Ramos (cell line): ENCODE data around the gene COP1.
"Not testable (repeated sequence)": the region's sequence is repeated elsewhere in the genome, so short reads cannot be mapped to it uniquely, and the experiment has no call there.

Experiments
- in situ Hi-C: fragments of 300-500 bp; cut with MboI; formaldehyde crosslinking; loops from one replicate; pipeline ENCODE4 v1.14.3; 2022; ENCODE audit warnings: low sequenced_read_pairs; ENCODE audit not compliant: unreplicated experiment

The COP1 gene

GRCh38 chr1:176051902-176052518 lies 155.1 kb downstream of the COP1 start:
- in situ Hi-C loops = no loop called here

GRCh38 chr1:176051402-176051801 lies 155.7 kb downstream of the COP1 start:
- in situ Hi-C loops = no loop called here

GRCh38 chr1:176049582-176049981 lies 157.5 kb downstream of the COP1 start:
- in situ Hi-C loops = no loop called here

GRCh38 chr1:176046926-176047325 lies 160.2 kb downstream of the COP1 start:
- in situ Hi-C loops = no loop called here

GRCh38 chr1:176043537-176043936 lies 163.5 kb downstream of the COP1 start:
- in situ Hi-C loops = no loop called here

- in situ Hi-C loops = no loop called here
These were observed 173.2 kb downstream of the COP1 start for GRCh38 chr1:176033881-176034280.

GRCh38 chr1:176033474-176033873 lies 173.6 kb downstream of the COP1 start:
- in situ Hi-C loops = no loop called here

- in situ Hi-C loops = no loop called here
These were observed 174.9 kb downstream of the COP1 start for GRCh38 chr1:176032040-176032645.

GRCh38 chr1:176029609-176030008 lies 177.5 kb downstream of the COP1 start:
- in situ Hi-C loops = no loop called here

- in situ Hi-C loops = no loop called here
These were observed 177.9 kb downstream of the COP1 start for GRCh38 chr1:176029155-176029554.

- in situ Hi-C loops = not testable (repeated sequence)
These were observed 179.2 kb downstream of the COP1 start for GRCh38 chr1:176027934-176028333.

GRCh38 chr1:176022574-176022973 lies 184.5 kb downstream of the COP1 start:
- in situ Hi-C loops = no loop called here

GRCh38 chr1:176017722-176018121 lies 189.4 kb downstream of the COP1 start:
- in situ Hi-C loops = no loop called here

- in situ Hi-C loops = no loop called here
These were observed 197.1 kb downstream of the COP1 start for GRCh38 chr1:176009951-176010350.

GRCh38 chr1:176007756-176008389 lies 199.2 kb downstream of the COP1 start:
- in situ Hi-C loops = not testable (repeated sequence)

- in situ Hi-C loops = not testable (repeated sequence)
These were observed 212.4 kb downstream of the COP1 start for GRCh38 chr1:175994660-175995059.

GRCh38 chr1:175992825-175993224 lies 214.3 kb downstream of the COP1 start:
- in situ Hi-C loops = not testable (repeated sequence)

- in situ Hi-C loops = not testable (repeated sequence)
These were observed 214.9 kb downstream of the COP1 start for GRCh38 chr1:175992202-175992601.

GRCh38 chr1:175984813-175985212 lies 222.3 kb downstream of the COP1 start:
- in situ Hi-C loops = no loop called here

GRCh38 chr1:175984057-175984812 lies 222.9 kb downstream of the COP1 start:
- in situ Hi-C loops = no loop called here

- in situ Hi-C loops = not testable (repeated sequence)
These were observed 223.7 kb downstream of the COP1 start for GRCh38 chr1:175983363-175983762.
